HuH-7.5 (cell line): ENCODE results near the gene SEC14L6.

Experiments
- DNase-seq: peaks from one replicate; pipeline ENCODE4 v3.0.0; 2011; ENCODE audit warnings: low spot score

SEC14L6 gene

GRCh38 chr22:30535182-30535581, 11.4 kb downstream of the SEC14L6 start:
- DNase-seq = no peak

- DNase-seq = no peak
Observed at GRCh38 chr22:30531651-30532608, 14.6 kb downstream of the SEC14L6 start.

- no peak for DNase-seq
Observed at GRCh38 chr22:30526656-30527055, 19.9 kb downstream of the SEC14L6 start.

- no peak for DNase-seq
Observed at GRCh38 chr22:30523646-30524489, 22.7 kb downstream of the SEC14L6 start.

GRCh38 chr22:30521368-30522156, 25.0 kb downstream of the SEC14L6 start:
- no peak for DNase-seq

GRCh38 chr22:30519842-30520425, 26.6 kb downstream of the SEC14L6 start:
- DNase-seq = no peak

- DNase-seq = no peak
Observed at GRCh38 chr22:30516731-30517130, 29.8 kb downstream of the SEC14L6 start.

GRCh38 chr22:30516273-30516672, 30.3 kb downstream of the SEC14L6 start:
- DNase-seq = no peak

- DNase-seq = no peak
Observed at GRCh38 chr22:30514252-30514651, 32.3 kb downstream of the SEC14L6 start.

GRCh38 chr22:30513462-30513861, 33.1 kb downstream of the SEC14L6 start:
- DNase-seq = no peak

GRCh38 chr22:30511911-30512310, 34.6 kb downstream of the SEC14L6 start:
- no peak for DNase-seq

GRCh38 chr22:30511109-30511508, 35.4 kb downstream of the SEC14L6 start:
- no peak for DNase-seq

- no peak for DNase-seq
Observed at GRCh38 chr22:30508216-30508615, 38.3 kb downstream of the SEC14L6 start.

GRCh38 chr22:30507670-30508069, 38.9 kb downstream of the SEC14L6 start:
- DNase-seq = no peak

GRCh38 chr22:30506507-30506968, 40.0 kb downstream of the SEC14L6 start:
- no peak for DNase-seq

GRCh38 chr22:30503551-30503950, 43.0 kb downstream of the SEC14L6 start:
- no peak for DNase-seq

- DNase-seq = no peak
Observed at GRCh38 chr22:30502911-30503310, 43.6 kb downstream of the SEC14L6 start.

- no peak for DNase-seq
Observed at GRCh38 chr22:30502153-30502552, 44.4 kb downstream of the SEC14L6 start.

GRCh38 chr22:30500628-30501027, 45.9 kb downstream of the SEC14L6 start:
- DNase-seq = no peak

- no peak for DNase-seq
Observed at GRCh38 chr22:30497466-30498150, 48.9 kb downstream of the SEC14L6 start.
